GM21526 (cell line): ENCODE measurements around the gene MDM4.
"Not testable (repeated sequence)": the region's sequence is repeated elsewhere in the genome, so short reads cannot be mapped to it uniquely, and the experiment has no call there.

Source experiments
- ATAC-seq: cut with Tn5 transposase; IDR thresholded peaks from one replicate; pipeline ENCODE4 v1.9.1; 2021; ENCODE audit warnings: moderate library complexity; ENCODE audit not compliant: unreplicated experiment, low FRiP score

The MDM4 gene

DNA sequence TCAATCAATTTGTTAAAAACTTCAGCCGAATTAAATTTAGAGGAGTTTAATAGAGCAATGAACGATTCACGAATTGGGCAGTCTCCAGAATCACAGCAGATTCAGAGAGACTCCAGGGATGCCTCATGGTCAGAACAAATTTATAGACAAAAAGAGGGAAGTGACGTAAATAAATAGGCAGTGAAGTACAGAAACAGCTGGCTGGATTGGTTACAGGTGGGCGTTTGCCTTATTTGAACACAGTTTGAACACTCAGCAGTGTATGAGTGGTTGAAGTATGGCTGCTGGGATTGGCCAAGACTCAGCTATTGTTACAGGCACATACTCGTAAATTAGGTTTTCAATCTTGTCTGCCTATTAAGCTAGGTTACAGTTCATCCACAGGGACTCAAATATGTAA, 43.8 kb downstream of the MDM4 start:
- ATAC-seq, result not testable (repeated sequence)

- ATAC-seq, result no peak
These were observed 44.5 kb downstream of the MDM4 start for GRCh38 chr1:204560590-204561150.

DNA sequence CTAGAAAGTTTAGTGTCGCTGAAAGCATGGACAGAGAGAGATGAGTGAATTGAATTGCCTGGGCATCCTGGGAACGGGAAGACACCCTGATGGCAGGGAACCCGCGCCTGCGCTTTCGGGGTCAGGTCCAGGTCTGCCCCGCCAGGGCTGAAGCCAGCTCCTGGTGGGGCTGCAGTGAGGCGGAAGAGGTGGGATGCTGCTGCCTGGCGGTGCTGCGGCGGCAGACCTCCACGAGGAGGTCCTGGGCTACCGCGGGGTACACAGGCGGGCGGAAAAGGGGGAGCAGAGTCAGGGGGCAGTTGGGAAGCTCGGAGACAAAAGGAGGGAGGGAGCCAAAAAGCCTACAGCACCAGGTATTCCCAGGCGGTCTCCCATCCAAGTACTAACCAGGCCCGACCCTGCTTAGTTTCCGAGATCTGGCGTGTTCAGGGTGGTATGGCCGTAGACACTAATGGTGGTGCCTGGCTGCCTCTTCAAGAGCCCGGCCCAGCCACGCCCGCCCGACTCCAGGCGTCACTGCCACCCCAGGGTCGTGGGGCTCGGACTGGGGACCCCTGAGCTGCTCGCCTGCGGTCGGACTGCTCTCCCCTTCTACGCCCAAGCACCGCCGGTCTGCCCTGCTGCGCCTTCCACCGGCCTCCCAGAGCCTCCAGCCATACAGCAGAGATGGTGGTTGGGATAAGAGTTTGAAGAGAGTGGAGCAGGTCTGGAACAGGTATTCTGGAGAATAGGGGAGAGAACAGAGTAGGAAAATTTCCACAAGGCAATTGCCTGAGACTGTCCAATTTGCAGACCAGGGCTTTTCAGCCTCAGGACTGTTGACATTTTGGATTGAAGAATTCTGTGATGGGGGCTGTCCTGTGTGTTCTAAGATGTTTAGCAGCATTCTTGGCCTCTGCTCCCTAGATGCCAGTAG, 46.1 kb downstream of the MDM4 start:
- ATAC-seq, result no peak

DNA sequence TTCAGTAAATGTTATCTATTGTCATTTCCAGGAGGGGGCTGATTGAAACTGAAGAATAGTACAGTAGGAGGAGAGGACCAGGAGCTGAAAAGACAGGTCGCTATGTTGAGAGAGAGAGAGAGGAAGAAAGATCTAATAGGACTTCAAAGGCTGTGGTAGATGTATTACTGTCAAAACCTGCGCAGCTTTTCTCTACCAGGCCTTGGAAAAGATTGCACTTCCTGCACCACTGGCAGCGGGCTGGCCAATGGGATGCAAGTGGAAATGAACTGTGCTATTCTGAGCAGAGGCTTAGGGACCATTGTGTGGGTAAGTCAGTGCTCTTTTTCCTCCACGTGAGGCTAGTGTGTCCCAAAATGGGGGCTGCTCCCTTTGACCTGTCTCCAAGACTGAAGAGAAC, 47.1 kb downstream of the MDM4 start:
- no peak for ATAC-seq

DNA sequence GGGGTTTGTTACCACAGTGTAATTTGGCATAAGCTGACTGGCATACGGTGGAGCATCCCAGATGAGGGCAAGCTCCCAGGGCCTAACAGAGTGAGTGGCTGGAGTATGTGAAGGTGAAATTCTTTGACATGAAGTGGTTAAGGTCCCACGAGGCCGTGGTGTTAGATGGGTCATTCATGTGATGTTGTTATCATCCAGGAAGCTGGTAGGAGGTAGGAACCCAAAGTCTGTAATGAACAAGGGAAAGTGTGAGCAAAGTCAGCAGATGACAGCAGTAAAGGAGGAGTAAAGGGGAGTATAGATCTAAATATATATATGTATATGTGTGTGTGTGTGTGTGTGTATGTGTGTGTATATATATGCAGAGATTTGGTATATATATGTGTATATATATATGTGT, 47.6 kb downstream of the MDM4 start:
- no peak for ATAC-seq

DNA sequence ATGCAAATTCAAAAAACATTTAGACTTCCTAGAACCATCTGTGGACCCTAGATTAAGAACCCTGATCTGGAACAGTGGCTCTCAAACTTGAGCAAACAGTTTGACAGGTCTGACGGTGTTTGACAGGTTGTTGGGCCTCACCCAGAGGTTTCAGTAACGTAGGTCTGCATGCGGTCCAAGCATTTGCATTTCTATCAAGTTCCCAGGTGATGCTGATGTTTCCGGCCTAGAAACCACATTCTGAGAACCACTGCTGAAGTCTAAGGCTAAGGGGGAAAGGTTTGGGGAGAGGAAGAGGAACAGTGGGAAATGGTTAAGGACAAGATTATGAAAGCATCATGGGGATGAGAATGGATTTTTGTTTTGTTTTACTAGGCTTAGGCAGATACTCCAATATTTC, 48.6 kb downstream of the MDM4 start:
- ATAC-seq, result peak; percentile 74

DNA sequence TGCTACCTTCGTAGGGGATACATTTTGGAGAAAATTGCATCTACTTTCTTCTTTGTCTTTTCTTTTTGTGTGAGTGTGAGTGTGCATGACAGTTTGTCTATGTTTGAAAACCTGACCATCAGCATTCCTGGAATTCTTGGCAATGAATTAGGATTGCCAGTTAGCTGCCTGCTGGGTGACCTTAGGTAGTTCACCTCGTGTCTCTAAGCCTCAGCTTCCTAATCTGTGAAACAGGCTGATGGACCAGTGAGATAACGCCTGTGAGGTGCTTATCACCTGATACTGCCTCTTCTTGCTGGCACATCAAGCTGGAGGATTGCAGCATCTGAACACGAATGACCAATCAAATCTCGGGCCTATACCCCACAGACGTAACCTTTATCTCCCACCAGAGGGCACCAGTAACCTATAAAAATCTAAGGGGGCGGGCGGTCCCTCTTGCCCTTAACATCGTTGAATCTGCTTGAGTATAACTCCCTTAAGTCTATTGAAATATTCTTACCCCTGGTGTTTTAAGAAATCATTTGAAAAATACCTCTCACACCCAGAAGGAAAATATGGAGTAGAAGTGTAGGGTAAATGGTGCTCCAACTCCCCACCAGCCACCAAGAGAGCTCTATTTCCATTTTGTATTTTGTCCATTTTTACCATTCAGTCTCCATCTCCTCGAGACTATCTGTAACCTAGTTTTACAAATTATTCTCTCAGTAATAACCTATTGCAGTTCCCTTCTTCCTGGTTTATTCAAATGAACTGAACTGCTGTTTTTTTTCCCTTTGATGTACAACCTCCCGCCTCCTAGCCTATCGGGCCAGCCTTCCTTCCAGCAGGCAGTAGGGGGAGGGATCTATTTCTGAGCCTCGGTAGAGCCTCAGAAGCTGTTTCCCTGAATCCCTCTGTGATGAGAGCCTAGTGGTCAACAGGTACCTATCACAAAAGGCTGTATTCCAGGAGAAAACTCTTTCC, 49.7 kb downstream of the MDM4 start:
- no peak for ATAC-seq

- ATAC-seq, result no peak
These were observed 50.4 kb downstream of the MDM4 start for GRCh38 chr1:204566583-204566955.

DNA sequence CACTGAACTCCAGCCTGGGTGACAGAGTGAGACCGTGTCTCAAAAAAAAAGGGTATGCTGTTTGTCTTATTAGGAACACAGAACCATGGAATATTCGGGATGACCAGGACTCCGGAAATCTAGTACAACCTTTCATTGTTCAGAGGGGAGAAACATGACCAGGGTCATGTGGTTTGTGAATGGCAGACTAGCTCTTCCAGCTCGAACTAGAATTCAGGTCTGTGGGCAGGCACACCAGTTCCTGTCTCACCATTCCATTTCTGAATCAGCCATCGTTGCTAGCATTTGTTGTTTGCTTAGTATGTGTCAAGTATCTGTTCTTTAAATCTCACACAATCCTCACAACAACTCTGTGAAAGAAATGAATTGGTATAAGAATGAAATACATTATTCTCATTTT, 50.9 kb downstream of the MDM4 start:
- no peak for ATAC-seq

GRCh38 chr1:204568576-204569315, 52.5 kb downstream of the MDM4 start:
- ATAC-seq, result no peak

DNA sequence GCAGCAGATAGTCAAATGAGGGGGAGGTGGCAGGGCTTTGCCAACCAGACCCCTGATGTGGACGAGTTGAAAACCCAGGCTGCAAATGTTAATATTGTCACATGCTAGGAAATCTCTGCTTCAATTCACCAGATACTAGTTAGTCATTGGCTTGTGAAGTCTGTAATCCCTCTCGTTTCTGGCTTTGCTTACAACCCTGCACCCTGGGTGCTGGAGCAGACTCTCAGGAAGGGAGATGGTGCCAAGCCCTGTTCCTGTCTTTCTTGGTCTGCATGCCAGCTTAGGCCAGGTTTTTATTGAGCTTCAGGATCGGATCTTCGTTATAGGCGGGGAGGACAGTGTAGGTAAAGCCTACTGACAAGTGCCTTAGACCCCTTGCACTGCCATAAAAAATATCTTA, 53.3 kb downstream of the MDM4 start:
- ATAC-seq, result no peak

GRCh38 chr1:204570021-204570420, 53.8 kb downstream of the MDM4 start:
- ATAC-seq, result not testable (repeated sequence)

- no peak for ATAC-seq
These were observed 54.9 kb downstream of the MDM4 start for GRCh38 chr1:204571128-204571527.

- ATAC-seq, result no peak
These were observed 55.4 kb downstream of the MDM4 start for GRCh38 chr1:204571631-204572030.

GRCh38 chr1:204572923-204573922, 57.0 kb downstream of the MDM4 start:
- no peak for ATAC-seq

DNA sequence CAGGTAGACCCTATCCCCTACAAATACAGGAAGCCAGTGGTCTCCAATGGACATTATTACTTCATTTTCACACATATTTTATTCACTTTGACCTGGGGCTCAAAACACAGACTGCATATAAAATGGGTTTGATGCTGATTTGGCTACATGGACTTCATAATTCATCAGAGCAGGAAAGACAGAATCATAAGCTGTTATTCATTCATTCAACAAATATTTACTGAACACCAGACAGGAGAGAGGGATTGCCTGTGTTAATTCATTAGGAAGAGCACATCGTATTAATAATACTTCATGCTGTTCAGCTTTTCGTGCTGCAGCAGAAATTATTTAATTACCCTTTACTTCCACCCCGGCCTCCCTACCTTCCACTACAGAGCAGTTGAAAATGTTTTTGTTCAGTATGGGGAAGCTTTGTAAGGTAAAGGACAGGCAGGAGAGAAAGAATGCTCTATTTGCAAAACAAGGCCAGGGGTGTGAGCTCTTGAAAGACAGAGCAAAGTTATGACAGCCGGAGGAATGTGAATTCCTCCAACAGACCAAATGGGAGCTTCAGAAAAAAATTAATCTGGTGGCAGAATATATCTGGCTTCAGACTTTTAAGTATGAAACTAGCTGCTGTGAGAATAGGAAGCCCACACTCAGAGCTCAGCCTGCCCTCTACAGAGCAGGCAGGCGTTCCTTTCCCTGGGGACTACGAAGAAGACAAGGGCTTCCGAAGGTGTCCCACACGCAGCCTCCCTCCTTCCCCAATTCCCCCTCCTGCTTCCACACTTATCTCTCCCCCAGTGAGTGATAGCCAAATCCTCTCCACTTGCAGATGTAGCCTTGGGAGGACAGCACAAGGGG, 58.0 kb downstream of the MDM4 start:
- ATAC-seq, result no peak

DNA sequence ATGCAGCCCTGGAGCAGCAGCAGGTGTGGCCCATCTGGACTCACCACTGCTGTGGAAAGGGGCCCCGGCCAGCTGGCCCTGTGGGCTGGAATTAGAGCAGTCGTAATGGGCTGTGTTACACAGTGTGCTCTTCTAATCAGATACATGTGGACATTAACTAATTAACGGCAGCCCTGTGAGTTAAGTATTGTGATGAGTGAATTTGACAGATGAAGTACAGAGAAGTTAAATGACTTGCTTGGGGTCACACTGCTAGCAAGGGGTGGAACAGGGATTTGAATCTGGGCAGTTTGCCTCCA, 58.6 kb downstream of the MDM4 start:
- ATAC-seq, result no peak
